ENCODE measurements around the gene AARS2.

DNA sequence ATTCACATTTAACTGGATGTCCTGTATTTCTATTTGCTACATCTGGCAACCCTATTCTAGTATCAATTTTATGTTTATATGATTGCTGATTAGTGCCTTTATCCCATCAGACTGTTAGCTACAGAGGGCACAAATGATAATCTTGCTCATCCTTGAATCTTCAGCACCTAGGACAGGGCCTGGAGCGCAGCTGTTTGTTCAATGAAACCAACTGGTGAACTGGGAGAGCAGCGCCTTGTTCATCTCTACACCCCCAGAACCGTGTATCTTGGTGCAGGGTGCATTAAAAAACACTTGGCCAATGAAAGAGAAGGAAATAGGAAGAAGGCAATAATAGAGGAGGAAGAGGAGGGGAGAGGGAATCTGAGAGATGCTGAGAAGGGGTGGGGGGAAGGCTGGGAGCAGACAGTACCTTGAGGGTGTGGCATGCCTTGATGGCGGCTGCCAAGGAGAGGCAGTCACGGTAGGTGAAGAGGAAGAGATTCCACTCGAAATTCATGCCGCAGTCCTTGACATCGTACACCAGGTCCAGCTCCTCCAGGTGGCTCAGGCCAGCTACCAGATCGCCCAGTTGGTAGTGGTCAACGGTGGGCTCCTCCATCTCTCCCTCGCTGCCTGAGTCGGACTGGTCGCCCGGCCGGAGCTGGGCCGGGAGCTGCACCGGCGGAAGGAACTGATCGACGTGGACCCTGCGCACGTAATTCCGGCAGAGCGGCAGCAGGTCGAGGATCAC is 27.4 kb downstream of the AARS2 start:
- TF ChIP-seq NCOA6 (IDR thresholded peaks at IDR 0.05), result no peak
- TF ChIP-seq, protein P1, sequence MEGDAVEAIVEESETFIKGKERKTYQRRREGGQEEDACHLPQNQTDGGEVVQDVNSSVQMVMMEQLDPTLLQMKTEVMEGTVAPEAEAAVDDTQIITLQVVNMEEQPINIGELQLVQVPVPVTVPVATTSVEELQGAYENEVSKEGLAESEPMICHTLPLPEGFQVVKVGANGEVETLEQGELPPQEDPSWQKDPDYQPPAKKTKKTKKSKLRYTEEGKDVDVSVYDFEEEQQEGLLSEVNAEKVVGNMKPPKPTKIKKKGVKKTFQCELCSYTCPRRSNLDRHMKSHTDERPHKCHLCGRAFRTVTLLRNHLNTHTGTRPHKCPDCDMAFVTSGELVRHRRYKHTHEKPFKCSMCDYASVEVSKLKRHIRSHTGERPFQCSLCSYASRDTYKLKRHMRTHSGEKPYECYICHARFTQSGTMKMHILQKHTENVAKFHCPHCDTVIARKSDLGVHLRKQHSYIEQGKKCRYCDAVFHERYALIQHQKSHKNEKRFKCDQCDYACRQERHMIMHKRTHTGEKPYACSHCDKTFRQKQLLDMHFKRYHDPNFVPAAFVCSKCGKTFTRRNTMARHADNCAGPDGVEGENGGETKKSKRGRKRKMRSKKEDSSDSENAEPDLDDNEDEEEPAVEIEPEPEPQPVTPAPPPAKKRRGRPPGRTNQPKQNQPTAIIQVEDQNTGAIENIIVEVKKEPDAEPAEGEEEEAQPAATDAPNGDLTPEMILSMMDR (IDR thresholded peaks at IDR 0.05 in 2 of 3, conservative IDR thresholded peaks at IDR 0.05 in 1 of 3; ENCODE audit: insufficient read depth in 2 of 3, low read depth in 1 of 3, low read length in 3 of 3), result no peak
- TF ChIP-seq TEAD1 (CRISPR knock-in tag; IDR thresholded peaks at IDR 0.05), result no peak; a peak in 1 of 4 replicates
- TF ChIP-seq ZNF274 (IDR thresholded peaks at IDR 0.05; ENCODE audit: borderline replicate concordance, low read depth, low read length), result no peak
- no peak for TF ChIP-seq CBX2 (IDR thresholded peaks at IDR 0.05; ENCODE audit: insufficient read depth, low read length, poor library complexity, severe bottlenecking)
- no peak for TF ChIP-seq POLR2A (conservative IDR thresholded peaks at IDR 0.05)
- TF ChIP-seq SIX5 (IDR thresholded peaks at IDR 0.05; ENCODE audit: borderline replicate concordance in 1 of 2, insufficient read depth in 1 of 2, low read depth in 1 of 2, low read length in 2 of 2), result no peak
- no peak for TF ChIP-seq HDAC2 (IDR thresholded peaks at IDR 0.05)
- no peak for TF ChIP-seq SREBF2 (CRISPR knock-in tag; IDR thresholded peaks at IDR 0.05)
- no peak for TF ChIP-seq KAT7 (CRISPR knock-in tag; IDR thresholded peaks at IDR 0.05; ENCODE audit: borderline replicate concordance)
- no peak for TF ChIP-seq POLR2AphosphoS5 (IDR thresholded peaks at IDR 0.05; ENCODE audit: control insufficient read depth, insufficient read depth, low read depth, low read length)
- TF ChIP-seq ZNF444 (CRISPR knock-in tag; IDR thresholded peaks at IDR 0.05), result no peak
- no peak for TF ChIP-seq FOXO4 (CRISPR knock-in tag; IDR thresholded peaks at IDR 0.05)
- TF ChIP-seq SETDB1 (IDR thresholded peaks at IDR 0.05; ENCODE audit: low read length), result no peak
